Activated T-helper 1 cell treated with Interleukin-2 at 50 U/mL for 16 hours (primary cell): ENCODE data around the gene HSPA6.
"Not testable (repeated sequence)": the region's sequence is repeated elsewhere in the genome, so short reads cannot be mapped to it uniquely, and the experiment has no call there.

Source experiments
- DNase-seq: peaks from one replicate; pipeline ENCODE4 v3.0.0-alpha.2; 2020; ENCODE audit warnings: low read depth

HSPA6 gene

DNA sequence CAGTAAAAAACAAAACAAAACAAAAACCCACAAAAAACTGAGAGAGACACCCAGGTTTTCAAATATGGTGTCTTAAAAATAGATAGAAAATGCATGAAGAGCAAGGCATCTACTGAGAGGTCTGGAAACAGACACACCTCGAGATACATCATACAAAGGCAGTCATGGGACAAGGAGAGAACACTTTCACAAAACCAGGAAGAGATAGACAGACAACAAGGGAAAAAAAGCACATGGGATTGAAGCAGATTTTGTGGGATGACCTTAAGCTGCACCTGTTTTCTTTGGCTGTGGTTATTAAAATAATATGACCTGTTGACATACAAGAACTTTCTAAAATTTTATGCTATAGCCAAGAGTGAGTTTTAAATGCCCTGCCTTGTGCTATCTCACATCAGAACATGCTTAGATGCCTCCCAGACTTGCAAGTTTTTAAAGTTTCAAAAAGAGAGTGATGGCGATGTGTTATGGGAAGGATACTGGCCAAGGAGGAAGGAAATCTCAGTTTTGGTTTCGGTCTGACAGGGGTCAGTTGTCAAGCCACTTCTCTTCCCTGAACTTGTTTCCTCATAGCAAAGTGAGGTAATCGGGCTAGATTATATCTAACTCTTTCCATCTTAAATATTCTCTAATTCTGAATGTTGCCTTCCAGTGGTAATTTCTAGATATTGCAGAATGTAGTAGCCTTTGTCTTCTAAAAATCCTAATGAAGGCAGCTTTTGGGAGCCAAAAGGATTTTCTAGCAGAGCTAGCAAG is 36.8 kb downstream of the HSPA6 start:
- DNase-seq: not testable (repeated sequence)

DNA sequence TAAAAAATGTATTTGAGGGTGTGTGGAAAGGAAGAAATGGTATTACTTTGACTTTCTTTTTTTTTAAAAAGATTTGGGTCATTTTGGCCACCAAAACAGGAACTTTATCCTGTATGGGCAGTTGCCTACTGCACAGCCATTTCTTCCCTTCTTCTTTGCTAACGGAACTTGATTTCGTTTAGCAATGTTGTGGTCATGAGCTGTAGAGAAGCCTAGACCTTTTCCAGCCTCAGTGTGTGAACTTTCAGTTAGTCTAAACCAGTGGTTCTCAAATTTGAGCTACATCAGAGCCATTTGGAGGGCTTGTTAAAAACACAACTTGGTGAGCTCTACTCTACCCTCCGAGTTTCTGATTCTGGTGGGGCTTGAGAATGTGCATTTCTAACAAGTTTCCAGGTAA is 38.1 kb downstream of the HSPA6 start:
- DNase-seq: not testable (repeated sequence)

- not testable (repeated sequence) for DNase-seq
Observed at GRCh38 chr1:161563522-161563921, 39.2 kb downstream of the HSPA6 start.

DNA sequence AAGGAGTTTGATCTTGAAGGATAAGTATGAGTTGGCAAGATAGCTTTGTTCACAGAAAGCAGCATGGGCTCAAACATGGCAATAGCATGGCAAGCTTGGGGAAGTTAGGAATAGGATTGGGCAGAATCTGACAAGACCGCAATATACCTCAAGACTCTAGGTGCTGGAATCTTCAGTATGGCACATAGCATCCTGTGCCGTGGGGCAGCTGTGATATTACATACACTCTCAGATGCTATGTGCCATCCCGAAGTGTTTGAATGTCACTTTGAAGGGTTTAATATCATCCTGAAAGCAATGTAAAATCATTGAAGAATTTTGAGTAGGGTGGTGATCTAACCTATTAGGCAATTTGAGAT is 42.2 kb downstream of the HSPA6 start:
- DNase-seq: not testable (repeated sequence)

GRCh38 chr1:161571703-161572102 is 47.4 kb downstream of the HSPA6 start:
- DNase-seq: not testable (repeated sequence)
